ENCODE measurements around the gene ZNF24. TPM values are rescaled to one million over a fixed set of nuclear protein-coding genes. Genes with fewer than 3 reads are reported as not detected.

The ZNF24 gene
- total RNA-seq, 2 donors from 2014 or later: 27.5 to 33.9 TPM

- Histone ChIP-seq H3K36me3 (no peaks in the 10 kb centered on the region), H3K4me3 (no peak overlapping the region), H3K27me3 (no peaks in the 10 kb centered on the region), H3K27ac (no peak overlapping the region), H3K9me3 (peaks cover 0 to 6% of the 10 kb centered on the region in 2 donors), H3K4me1 (peaks cover 0 to 16% of the 10 kb centered on the region in 2 donors)
- TF ChIP-seq, protein P1, sequence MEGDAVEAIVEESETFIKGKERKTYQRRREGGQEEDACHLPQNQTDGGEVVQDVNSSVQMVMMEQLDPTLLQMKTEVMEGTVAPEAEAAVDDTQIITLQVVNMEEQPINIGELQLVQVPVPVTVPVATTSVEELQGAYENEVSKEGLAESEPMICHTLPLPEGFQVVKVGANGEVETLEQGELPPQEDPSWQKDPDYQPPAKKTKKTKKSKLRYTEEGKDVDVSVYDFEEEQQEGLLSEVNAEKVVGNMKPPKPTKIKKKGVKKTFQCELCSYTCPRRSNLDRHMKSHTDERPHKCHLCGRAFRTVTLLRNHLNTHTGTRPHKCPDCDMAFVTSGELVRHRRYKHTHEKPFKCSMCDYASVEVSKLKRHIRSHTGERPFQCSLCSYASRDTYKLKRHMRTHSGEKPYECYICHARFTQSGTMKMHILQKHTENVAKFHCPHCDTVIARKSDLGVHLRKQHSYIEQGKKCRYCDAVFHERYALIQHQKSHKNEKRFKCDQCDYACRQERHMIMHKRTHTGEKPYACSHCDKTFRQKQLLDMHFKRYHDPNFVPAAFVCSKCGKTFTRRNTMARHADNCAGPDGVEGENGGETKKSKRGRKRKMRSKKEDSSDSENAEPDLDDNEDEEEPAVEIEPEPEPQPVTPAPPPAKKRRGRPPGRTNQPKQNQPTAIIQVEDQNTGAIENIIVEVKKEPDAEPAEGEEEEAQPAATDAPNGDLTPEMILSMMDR (IDR thresholded peaks at IDR 0.05): no peak
- DNase-seq (ENCODE audit: low spot score): no peak
Measured at GRCh38 chr18:35377875-35378573, 33.8 kb upstream of the ZNF24 start.

GRCh38 chr18:35376742-35377695 is 32.8 kb upstream of the ZNF24 start, which contains the start of gene ZNF396:
Gene ZNF396, minus strand, starts transcription at chr18:35377337. Its CDS starts 3,045 bp downstream, at chr18:35374292.
- Histone ChIP-seq H3K36me3 (no peaks in the 10 kb centered on the region), H3K4me3 (peak within 1 kb of the TSS; percentile 64 to 94), H3K27ac (peak within 1 kb of the TSS in 1 of 2 donors; percentile 81), H3K9me3 (peaks cover 0 to 1% of the 10 kb centered on the region in 2 donors), H3K27me3 (no peaks in the 10 kb centered on the region), H3K4me1 (peaks cover 0 to 16% of the 10 kb centered on the region in 2 donors)
- TF ChIP-seq, protein P1 (IDR thresholded peaks at IDR 0.05): no peak
- peak; percentile 88 for DNase-seq (ENCODE audit: low spot score)

- Histone ChIP-seq H3K9me3 (no peaks in the 10 kb centered on the region), H3K27ac (peak overlapping the region in 1 of 2 donors; percentile 81), H3K4me3 (peak overlapping the region; percentile 64 to 94), H3K27me3 (no peaks in the 10 kb centered on the region), H3K36me3 (no peaks in the 10 kb centered on the region), H3K4me1 (peaks cover 0 to 16% of the 10 kb centered on the region in 2 donors)
- TF ChIP-seq, protein P1 (IDR thresholded peaks at IDR 0.05): no peak
- DNase-seq (ENCODE audit: low spot score): no peak
Measured at GRCh38 chr18:35376393-35376741, 32.1 kb upstream of the ZNF24 start.

DNA sequence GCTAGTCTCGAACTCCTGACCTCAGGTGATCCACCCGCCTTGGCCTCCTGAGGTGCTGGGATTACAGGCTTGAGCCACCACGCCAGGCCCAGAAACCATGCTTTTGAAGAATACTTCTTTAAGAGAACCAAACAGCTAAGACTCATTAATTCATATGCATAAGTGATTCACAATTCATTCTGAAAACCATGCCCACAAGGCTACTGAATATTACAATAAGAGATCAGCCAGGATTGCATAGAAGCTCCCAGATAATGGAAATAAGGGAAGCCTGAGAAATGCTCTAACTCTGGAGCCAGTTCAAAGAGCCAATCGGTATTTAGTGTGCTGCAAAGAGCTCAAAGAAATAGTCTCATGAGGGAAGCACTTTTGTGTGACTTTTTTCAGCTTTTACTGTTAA is 30.5 kb upstream of the ZNF24 start:
- Histone ChIP-seq H3K27me3 (no peaks in the 10 kb centered on the region), H3K36me3 (no peaks in the 10 kb centered on the region), H3K27ac (no peak overlapping the region), H3K4me1 (peaks cover 0 to 16% of the 10 kb centered on the region in 2 donors), H3K4me3 (no peak overlapping the region), H3K9me3 (no peaks in the 10 kb centered on the region)
- no peak for DNase-seq (ENCODE audit: low spot score)
- TF ChIP-seq, protein P1 (IDR thresholded peaks at IDR 0.05): no peak

GRCh38 chr18:35371412-35372195 is 27.4 kb upstream of the ZNF24 start:
- Histone ChIP-seq H3K27me3 (no peaks in the 10 kb centered on the region), H3K4me1 (peaks cover 0 to 5% of the 10 kb centered on the region in 2 donors), H3K36me3 (no peaks in the 10 kb centered on the region), H3K27ac (no peak overlapping the region), H3K4me3 (no peak overlapping the region), H3K9me3 (no peaks in the 10 kb centered on the region)
- DNase-seq (ENCODE audit: low spot score): no peak
- TF ChIP-seq, protein P1 (IDR thresholded peaks at IDR 0.05): no peak

Data from right atrium auricular region (tissue), 2 donors.